H1 (cell line): ENCODE results near the gene KRT23. TPM values are rescaled to one million over a fixed set of nuclear protein-coding genes. Genes with fewer than 3 reads are reported as not detected.

Source experiments
- CTCF ChIA-PET: fragments of 300-600 bp; sonication (Branson Sonifier 250); formaldehyde crosslinking; loops from one replicate; lab custom pipeline; 2021; ENCODE audit not compliant: partially characterized antibody; lab: Charles Lee
- POLR2A ChIA-PET: fragments of 300-600 bp; sonication (Branson Sonifier 250); formaldehyde crosslinking; loops from one replicate; lab custom pipeline; 2021; ENCODE audit warnings: inconsistent platforms; ENCODE audit not compliant: partially characterized antibody; lab: Charles Lee
- DNase-seq, 2 experiments: peaks; one replicate each; pipeline versions ENCODE4 v3.0.0 to v3.0.0-alpha.2; 2010 to 2022; ENCODE audit warnings: low spot score in 2 of 2, low read depth in 1 of 2, mixed read lengths in 1 of 2
- FAIRE-seq: peaks from 2 replicates; lab custom pipeline; 2011; peaks lifted over from hg19 to GRCh38; lab: Jason Lieb, UNC
- H2AFZ ChIP-seq: 2 replicates; pipeline ENCODE4 v1.8.1; 2012; ENCODE audit warnings: low read length, inconsistent platforms
- H2AK5ac ChIP-seq: 2 replicates; pipeline ENCODE4 v1.6.1; 2013; ENCODE audit warnings: low read depth, low read length
- H2BK120ac ChIP-seq: replicated peaks from 2 replicates; pipeline ENCODE3; 2013; ENCODE audit warnings: low read depth, low read length, inconsistent platforms
- H2BK12ac ChIP-seq: 2 replicates; pipeline ENCODE4 v1.6.1; 2013; ENCODE audit warnings: low read depth, low read length
- H2BK15ac ChIP-seq: 2 replicates; pipeline ENCODE4 v1.6.1; 2013; ENCODE audit warnings: low read length
- H2BK20ac ChIP-seq: 2 replicates; pipeline ENCODE4 v1.6.1; 2013; ENCODE audit warnings: low read length
- H2BK5ac ChIP-seq: 2 replicates; pipeline ENCODE4 v1.6.1; 2013; ENCODE audit warnings: low read depth, low read length
- H3K14ac ChIP-seq: 2 replicates; pipeline ENCODE4 v1.6.1; 2013; ENCODE audit warnings: inconsistent platforms; ENCODE audit not compliant: insufficient read length
- H3K18ac ChIP-seq: 2 replicates; pipeline ENCODE4 v1.6.1; 2013; ENCODE audit warnings: low read length; ENCODE audit errors: extremely low read depth
- H3K23ac ChIP-seq: 2 replicates; pipeline ENCODE4 v1.6.1; 2013; ENCODE audit warnings: inconsistent platforms; ENCODE audit not compliant: insufficient read length
- H3K23me2 ChIP-seq: 2 replicates; pipeline ENCODE4 v1.6.1; 2013; ENCODE audit warnings: low read depth, low read length
- H3K27ac ChIP-seq: 2 replicates; pipeline ENCODE4 v1.6.1; 2011; ENCODE audit warnings: low read depth, low read length, inconsistent platforms
- H3K27me3 ChIP-seq, 4 experiments: replicated peaks in 1 of 4; 1 replicate in 1 of 4; 2 replicates in 3 of 4; pipeline versions ENCODE4 v1.6.1 to v1.8.1; 2011 to 2013; ENCODE audit warnings: low read length in 3 of 4, mild to moderate bottlenecking in 3 of 4, inconsistent platforms in 2 of 4, mixed read lengths in 2 of 4, moderate library complexity in 1 of 4; ENCODE audit not compliant: control insufficient read depth in 3 of 4, insufficient read depth in 3 of 4; ENCODE audit errors: extremely low read depth in 1 of 4
- H3K36me3 ChIP-seq, 4 experiments: 2 replicates each; pipeline versions ENCODE4 v1.6.1 to v1.8.1; 2011 to 2013; ENCODE audit warnings: mild to moderate bottlenecking in 4 of 4, low read length in 3 of 4, moderate library complexity in 2 of 4, control low read depth in 1 of 4, inconsistent platforms in 1 of 4; ENCODE audit not compliant: insufficient read depth in 4 of 4, control insufficient read depth in 2 of 4
- H3K4ac ChIP-seq: replicated peaks from 2 replicates; pipeline ENCODE3; 2013; ENCODE audit warnings: low read length, low read depth, mixed read lengths, inconsistent platforms; ENCODE audit not compliant: insufficient read length
- H3K4me1 ChIP-seq, 4 experiments: replicated peaks in 1 of 4; 1 replicate in 1 of 4; 2 replicates in 3 of 4; pipeline versions ENCODE4 v1.6.1 to v1.8.1; 2011 to 2013; ENCODE audit warnings: low read length in 3 of 4, inconsistent platforms in 2 of 4, mixed read lengths in 1 of 4; ENCODE audit not compliant: insufficient read depth in 4 of 4, control insufficient read depth in 3 of 4
- H3K4me2 ChIP-seq, 2 experiments: 2 replicates each; pipeline versions ENCODE4 v1.6.1 to v1.8.1; 2011 to 2013; ENCODE audit warnings: low read depth in 2 of 2, low read length in 2 of 2, control low read depth in 1 of 2, inconsistent platforms in 1 of 2, mild to moderate bottlenecking in 1 of 2; ENCODE audit not compliant: insufficient read depth in 1 of 2
- H3K4me3 ChIP-seq, 4 experiments: fragments of 200-600, 300-600 bp in 1 of 4; sonication (generic), shearing (Covaris generic), sonication (Bioruptor Twin) in 1 of 4; 2 replicates each; pipeline versions ENCODE4 v1.5.1 to v1.8.1; 2011 to 2016; ENCODE audit warnings: low read length in 4 of 4, low read depth in 3 of 4, control low read depth in 2 of 4, inconsistent platforms in 2 of 4, mild to moderate bottlenecking in 2 of 4, mixed read lengths in 1 of 4, moderate library complexity in 1 of 4; ENCODE audit not compliant: insufficient read depth in 2 of 4; ENCODE audit errors: extremely low read depth in 1 of 4
- H3K56ac ChIP-seq: replicated peaks from 2 replicates; pipeline ENCODE3; 2013; ENCODE audit warnings: low read depth, mild to moderate bottlenecking, mixed read lengths, low read length, inconsistent platforms; ENCODE audit not compliant: insufficient read length
- H3K79me1 ChIP-seq: 2 replicates; pipeline ENCODE4 v1.6.1; 2013; ENCODE audit warnings: low read depth, low read length, control low read depth
- H3K79me2 ChIP-seq, 2 experiments: 2 replicates each; pipeline versions ENCODE4 v1.6.1 to v1.8.1; 2012 to 2013; ENCODE audit warnings: low read length in 2 of 2, mild to moderate bottlenecking in 2 of 2, inconsistent platforms in 1 of 2; ENCODE audit not compliant: insufficient read depth in 2 of 2, control insufficient read depth in 1 of 2
- H3K9ac ChIP-seq, 4 experiments: replicated peaks in 1 of 4; 1 replicate in 1 of 4; 2 replicates in 3 of 4; pipeline versions ENCODE4 v1.6.1 to v1.8.1; 2011 to 2013; ENCODE audit warnings: low read depth in 3 of 4, low read length in 3 of 4, control low read depth in 2 of 4, mild to moderate bottlenecking in 2 of 4, moderate library complexity in 2 of 4, inconsistent platforms in 1 of 4; ENCODE audit errors: extremely low read depth in 1 of 4
- H3K9me3 ChIP-seq, 2 experiments: 2 replicates each; pipeline versions ENCODE4 v1.6.1 to v1.8.1; 2012 to 2013; ENCODE audit warnings: mild to moderate bottlenecking in 2 of 2, moderate library complexity in 2 of 2, control low read depth in 1 of 2, inconsistent platforms in 1 of 2, low read depth in 1 of 2, low read length in 1 of 2, mixed read lengths in 1 of 2; ENCODE audit not compliant: insufficient read depth in 2 of 2
- H4K20me1 ChIP-seq, 2 experiments: replicated peaks in 1 of 2; 2 replicates each; pipeline versions ENCODE3 to v1.8.1; 2011 to 2013; ENCODE audit warnings: inconsistent platforms in 2 of 2, low read length in 2 of 2, mild to moderate bottlenecking in 1 of 2; ENCODE audit not compliant: insufficient read depth in 2 of 2, control insufficient read depth in 1 of 2
- H4K5ac ChIP-seq: 2 replicates; pipeline ENCODE4 v1.6.1; 2013; ENCODE audit warnings: low read length, low read depth, mixed read lengths, inconsistent platforms; ENCODE audit not compliant: insufficient read length
- H4K8ac ChIP-seq: 2 replicates; pipeline ENCODE4 v1.8.0; 2013; ENCODE audit warnings: mild to moderate bottlenecking, moderate library complexity, low read length, inconsistent platforms; ENCODE audit not compliant: insufficient read depth; ENCODE audit errors: extremely low read depth
- H4K91ac ChIP-seq: replicated peaks from 2 replicates; pipeline ENCODE3; 2013; ENCODE audit warnings: low read length, mixed read lengths, inconsistent platforms; ENCODE audit not compliant: insufficient read length
- GTF2F1 ChIP-seq: IDR thresholded peaks from 2 replicates; pipeline ENCODE4 v1.6.1; 2012; ENCODE audit warnings: low read depth, low read length, improper control_type of control experiment, borderline replicate concordance
- KDM1A ChIP-seq: fragments of 200-600, 300-600 bp; sonication (generic); IDR thresholded peaks from 2 replicates; pipeline ENCODE4 v1.7.1; 2016; ENCODE audit warnings: mild to moderate bottlenecking, low read length, borderline replicate concordance
- RXRA ChIP-seq: IDR thresholded peaks from 2 replicates; pipeline ENCODE4 v1.6.1; 2011; ENCODE audit warnings: low read depth, mild to moderate bottlenecking, low read length, moderate library complexity; ENCODE audit not compliant: insufficient read depth
- WGBS, 2 experiments: shearing (Covaris generic) in 1 of 2; methylation state at CpG; one replicate each; pipeline versions ENCODE4 v1.1.6 to v1.1.7; 2013 to 2015; ENCODE audit warnings: low lambda C conversion rate in 2 of 2, mixed read lengths in 2 of 2, inconsistent platforms in 1 of 2, low coverage in 1 of 2, missing lambda C conversion rate in 1 of 2; ENCODE audit not compliant: insufficient replicate concordance in 2 of 2, insufficient coverage in 1 of 2, insufficient read length in 1 of 2; ENCODE audit errors: extremely low coverage in 1 of 2, missing lambda C conversion rate in 1 of 2; 5-methylcytosine and 5-hydroxymethylcytosine counted together
- polyA plus RNA-seq, 7 experiments: library from polyadenylated mRNA; depleted of rRNA in 3 of 7; stranded (reverse) in 5 of 7; unstranded in 2 of 7; fragments of >200 nt in 5 of 7; fragments of 200-250 nt in 2 of 7; gene quantifications; 1 replicate in 5 of 7; 2 replicates in 1 of 7; 4 replicates in 1 of 7; pipeline versions ENCODE4 v1.2.1 to v1.2.3, GENCODE V29; 2011 to 2013; ENCODE audit warnings: missing spikeins in 2 of 7, mixed read lengths in 2 of 7
- total RNA-seq: library from RNA; stranded (reverse); fragmentation: NEBNext Ultra II Directional; extraction: Animal tissue kit (Norgen Biotek cat#: 25700); gene quantifications from 2 replicates; pipeline ENCODE4 v1.2.1, GENCODE V29; 2021

KRT23 gene
- total and polyA plus RNA-seq, 2 of the 8 experiments (the other 6 are each of a cell fraction or from before 2014, with no cell fraction given) = not detected

GRCh38 chr17:40905370-40905769, 32.1 kb downstream of the KRT23 start:
- Histone ChIP-seq H4K91ac (no peak overlapping the region), H3K4me3 (no peak overlapping the region), H2BK5ac (no peak overlapping the region), H3K23me2 (no peaks in the 10 kb centered on the region), H2BK120ac (no peak overlapping the region), H3K4me1 (peaks cover 0 to 3% (median 1%) of the 10 kb centered on the region in 4 experiments; a peak in 2 of 7 replicates), H3K27me3 (no peaks in the 10 kb centered on the region), H3K79me1 (no peaks in the 10 kb centered on the region), H3K14ac (no peak overlapping the region), H2BK12ac (no peak overlapping the region), H3K36me3 (no peaks in the 10 kb centered on the region), H4K8ac (no peak overlapping the region), H3K23ac (no peak overlapping the region), H4K5ac (no peak overlapping the region), H3K27ac (no peak overlapping the region), H3K9me3 (no peaks in the 10 kb centered on the region), H2BK15ac (no peak overlapping the region), H2AFZ (no peak overlapping the region), H3K56ac (no peak overlapping the region), H3K79me2 (no peaks in the 10 kb centered on the region), H2AK5ac (no peak overlapping the region), H4K20me1 (no peaks in the 10 kb centered on the region), H3K9ac (no peak overlapping the region), H2BK20ac (no peak overlapping the region), H3K4me2 (no peak overlapping the region), H3K18ac (no peak overlapping the region), H3K4ac (no peak overlapping the region)
- no peak for FAIRE-seq
- no peak for TF ChIP-seq GTF2F1
- no peak for TF ChIP-seq RXRA
- no peak for TF ChIP-seq KDM1A
- WGBS, 2 experiments = 84% methylated on average over 5 of the region's 5 CpGs; no CpG with 5 or more reads in 1 of the 2 experiments
- CTCF ChIA-PET = interaction anchor here (0.6 to 1.6 kb wide), 5 partner anchors 330 to 743 kb away, joined by 3 to 4 read pairs (median 3); no protein-coding TSS in a partner anchor
- no peak for DNase-seq
- POLR2A ChIA-PET = interaction anchor here (0.7 kb wide), 1 partner anchor 424 kb away, joined by 3 read pairs; no protein-coding TSS in a partner anchor
